Breast epithelium (tissue), 3 donors: ENCODE data around the gene SOD3.
A peak's percentile ranks its signal among the peaks of the same experiment; 100 is the strongest.

Experiments
- POLR2AphosphoS5 ChIP-seq, 3 donors: sonication (generic); formaldehyde crosslinking; IDR thresholded peaks; one replicate each; pipeline ENCODE4 v1.6.1; 2017; ENCODE audit warnings: antibody characterized with exemption in 3 of 3
- TF ChIP-seq, protein P1 (sequence below), 3 donors: fragments of 450-650 bp; IDR thresholded peaks; one replicate each; pipeline ENCODE4 v1.5.1; 2016 to 2017; ENCODE audit warnings: antibody characterized with exemption in 3 of 3, mild to moderate bottlenecking in 3 of 3, moderate library complexity in 3 of 3

DNA sequence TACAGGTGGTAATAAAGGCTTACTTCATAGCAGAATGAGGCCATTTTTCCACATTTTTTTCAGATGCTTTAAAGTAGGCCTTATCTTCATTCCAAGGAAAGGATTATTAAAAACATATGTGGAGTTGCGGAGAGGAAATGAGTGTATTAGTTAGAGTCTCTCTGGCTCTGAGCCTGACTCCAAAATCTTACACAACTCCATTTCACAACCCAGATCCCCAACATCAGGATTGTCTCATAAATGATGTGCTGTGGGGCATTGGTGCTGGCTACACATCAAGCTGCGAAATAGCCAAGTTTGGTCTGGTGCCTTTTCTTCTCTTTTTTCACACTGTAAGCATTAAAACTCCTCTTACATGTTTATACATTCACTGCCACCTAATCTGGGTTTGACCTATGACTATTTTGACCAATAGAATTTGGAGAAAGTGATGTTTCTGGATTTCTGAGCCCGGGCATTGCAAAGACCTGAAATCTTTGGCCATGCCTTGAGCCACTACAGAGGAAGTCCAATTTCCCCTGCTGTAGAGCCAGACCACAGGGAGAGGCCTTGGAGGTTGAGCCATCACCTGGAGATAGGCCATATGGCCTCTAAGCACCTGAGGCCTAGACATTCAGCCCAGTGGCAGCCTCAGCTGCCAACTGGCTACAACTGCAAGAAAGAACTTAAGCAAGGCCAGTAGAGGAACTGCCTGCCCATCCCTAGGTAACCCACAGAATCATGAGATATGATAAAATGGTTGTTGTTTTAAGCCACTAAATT is 16.7 kb upstream of the SOD3 start:
- TF ChIP-seq, protein P1, sequence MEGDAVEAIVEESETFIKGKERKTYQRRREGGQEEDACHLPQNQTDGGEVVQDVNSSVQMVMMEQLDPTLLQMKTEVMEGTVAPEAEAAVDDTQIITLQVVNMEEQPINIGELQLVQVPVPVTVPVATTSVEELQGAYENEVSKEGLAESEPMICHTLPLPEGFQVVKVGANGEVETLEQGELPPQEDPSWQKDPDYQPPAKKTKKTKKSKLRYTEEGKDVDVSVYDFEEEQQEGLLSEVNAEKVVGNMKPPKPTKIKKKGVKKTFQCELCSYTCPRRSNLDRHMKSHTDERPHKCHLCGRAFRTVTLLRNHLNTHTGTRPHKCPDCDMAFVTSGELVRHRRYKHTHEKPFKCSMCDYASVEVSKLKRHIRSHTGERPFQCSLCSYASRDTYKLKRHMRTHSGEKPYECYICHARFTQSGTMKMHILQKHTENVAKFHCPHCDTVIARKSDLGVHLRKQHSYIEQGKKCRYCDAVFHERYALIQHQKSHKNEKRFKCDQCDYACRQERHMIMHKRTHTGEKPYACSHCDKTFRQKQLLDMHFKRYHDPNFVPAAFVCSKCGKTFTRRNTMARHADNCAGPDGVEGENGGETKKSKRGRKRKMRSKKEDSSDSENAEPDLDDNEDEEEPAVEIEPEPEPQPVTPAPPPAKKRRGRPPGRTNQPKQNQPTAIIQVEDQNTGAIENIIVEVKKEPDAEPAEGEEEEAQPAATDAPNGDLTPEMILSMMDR (IDR thresholded peaks at IDR 0.05): no peak
- peak; percentile 59 to 92 (median 69) for TF ChIP-seq POLR2AphosphoS5 (IDR thresholded peaks at IDR 0.05)
